WTC11 (cell line): ENCODE data around the gene FTCDNL1. TPM values are rescaled to one million over a fixed set of nuclear protein-coding genes. Genes with fewer than 3 reads are reported as not detected.

ENCODE experiments used
- ATAC-seq: fragments of 200-7000 bp; cut with Tn5 transposase; 2 replicates; pipeline ENCODE4 v1.10.0; 2021; ENCODE audit warnings: mild to moderate bottlenecking, moderate library complexity
- CTCF ChIA-PET: fragments of 300-600 bp; sonication (Branson Sonifier 250); formaldehyde crosslinking; loops from one replicate; lab custom pipeline; 2021; ENCODE audit warnings: antibody characterized with exemption; lab: Charles Lee
- POLR2A ChIA-PET: fragments of 350-600 bp; sonication (Branson Sonifier 250); formaldehyde crosslinking; loops from one replicate; lab custom pipeline; 2021; ENCODE audit warnings: antibody characterized with exemption; lab: Charles Lee
- DNase-seq: peaks from one replicate; pipeline ENCODE4 v3.0.0; 2021; ENCODE audit warnings: low spot score
- H3K27ac Mint-ChIP-seq: 2 replicates; pipeline ENCODE4 v1.8.0; 2021; ENCODE audit warnings: mixed read lengths
- H3K27me3 Mint-ChIP-seq: 2 replicates; pipeline ENCODE4 v1.8.0; 2021; ENCODE audit warnings: low read depth, mild to moderate bottlenecking, moderate library complexity, mixed read lengths
- H3K36me3 Mint-ChIP-seq: 2 replicates; pipeline ENCODE4 v1.8.0; 2021; ENCODE audit warnings: mixed read lengths
- H3K4me1 Mint-ChIP-seq: 2 replicates; pipeline ENCODE4 v1.8.0; 2022; ENCODE audit warnings: mixed read lengths
- H3K4me3 Mint-ChIP-seq: 2 replicates; pipeline ENCODE4 v1.8.0; 2021; ENCODE audit warnings: mild to moderate bottlenecking, moderate library complexity, mixed read lengths
- H3K9me3 Mint-ChIP-seq: 2 replicates; pipeline ENCODE4 v1.8.0; 2021; ENCODE audit warnings: mixed read lengths
- ATF1 ChIP-seq: sonication (generic); formaldehyde crosslinking; IDR thresholded peaks from 2 replicates; pipeline ENCODE4 v1.8.1; 2023; ENCODE audit warnings: mild to moderate bottlenecking, moderate library complexity, missing genetic modification reagents
- ATF2 ChIP-seq: sonication (generic); formaldehyde crosslinking; IDR thresholded peaks from 2 replicates; pipeline ENCODE4 v1.8.1; 2022; ENCODE audit warnings: low read depth, missing genetic modification reagents, borderline replicate concordance
- E2F5 ChIP-seq: sonication (generic); formaldehyde crosslinking; IDR thresholded peaks from 2 replicates; pipeline ENCODE4 v1.8.1; 2022; ENCODE audit warnings: mild to moderate bottlenecking, moderate library complexity, missing genetic modification reagents
- ESRRA ChIP-seq: sonication (generic); formaldehyde crosslinking; IDR thresholded peaks from 2 replicates; pipeline ENCODE4 v1.8.1; 2022; ENCODE audit warnings: mild to moderate bottlenecking, missing genetic modification reagents, borderline replicate concordance
- FOXP1 ChIP-seq: sonication (generic); formaldehyde crosslinking; IDR thresholded peaks from 2 replicates; pipeline ENCODE4 v1.8.0; 2022; ENCODE audit warnings: missing genetic modification reagents, mild to moderate bottlenecking, moderate library complexity, borderline replicate concordance
- FOXP4 ChIP-seq: sonication (generic); formaldehyde crosslinking; IDR thresholded peaks from 2 replicates; pipeline ENCODE4 v1.8.0; 2022; ENCODE audit warnings: mild to moderate bottlenecking, missing genetic modification reagents
- HMGA2 ChIP-seq: fragments of 250-450 bp; sonication (Bioruptor Pico); IDR thresholded peaks from 2 replicates; pipeline ENCODE4 v1.4.0; 2021; ENCODE audit warnings: mild to moderate bottlenecking, moderate library complexity
- MAX ChIP-seq: sonication (generic); formaldehyde crosslinking; IDR thresholded peaks from 2 replicates; pipeline ENCODE4 v1.8.0; 2022; ENCODE audit warnings: mild to moderate bottlenecking, missing genetic modification reagents
- MXD4 ChIP-seq: fragments of 250-450 bp; sonication (Bioruptor Pico); IDR thresholded peaks from 2 replicates; pipeline ENCODE4 v1.8.0; 2021; ENCODE audit warnings: mild to moderate bottlenecking, moderate library complexity, borderline replicate concordance
- NR2C2 ChIP-seq: sonication (generic); formaldehyde crosslinking; IDR thresholded peaks from 2 replicates; pipeline ENCODE4 v1.8.0; 2022; ENCODE audit warnings: mild to moderate bottlenecking, missing genetic modification reagents
- NR3C1 ChIP-seq: sonication (generic); formaldehyde crosslinking; conservative IDR thresholded peaks from 2 replicates; pipeline ENCODE4 v1.8.1; 2023; ENCODE audit warnings: low read depth, mild to moderate bottlenecking, missing genetic modification reagents
- OVOL2 ChIP-seq: fragments of 250-450 bp; sonication (Bioruptor Pico); IDR thresholded peaks from 2 replicates; pipeline ENCODE4 v1.9.0; 2021; ENCODE audit warnings: mild to moderate bottlenecking, borderline replicate concordance
- PREB ChIP-seq: sonication (generic); formaldehyde crosslinking; IDR thresholded peaks from 2 replicates; pipeline ENCODE4 v1.8.1; 2022; ENCODE audit warnings: mild to moderate bottlenecking, missing genetic modification reagents, moderate library complexity, borderline replicate concordance
- PRRX2 ChIP-seq: fragments of 250-450 bp; sonication (Bioruptor Pico); IDR thresholded peaks from 2 replicates; pipeline ENCODE4 v1.8.0; 2021; ENCODE audit warnings: mild to moderate bottlenecking
- RELA ChIP-seq: sonication (generic); formaldehyde crosslinking; IDR thresholded peaks from 2 replicates; pipeline ENCODE4 v1.8.1; 2022; ENCODE audit warnings: missing genetic modification reagents, mild to moderate bottlenecking, borderline replicate concordance
- STAT6 ChIP-seq: sonication (generic); formaldehyde crosslinking; conservative IDR thresholded peaks from 2 replicates; pipeline ENCODE4 v1.8.1; 2023; ENCODE audit warnings: mild to moderate bottlenecking, low read depth, missing genetic modification reagents, moderate library complexity
- TEAD4 ChIP-seq: sonication (generic); formaldehyde crosslinking; IDR thresholded peaks from 2 replicates; pipeline ENCODE4 v1.8.0; 2022; ENCODE audit warnings: mild to moderate bottlenecking, missing genetic modification reagents
- ZNF219 ChIP-seq: sonication (generic); formaldehyde crosslinking; IDR thresholded peaks from 2 replicates; pipeline ENCODE4 v1.8.0; 2023; ENCODE audit warnings: missing genetic modification reagents, mild to moderate bottlenecking, borderline replicate concordance
- ZNF232 ChIP-seq: sonication (generic); formaldehyde crosslinking; IDR thresholded peaks from 2 replicates; pipeline ENCODE4 v1.8.0; 2022; ENCODE audit warnings: mild to moderate bottlenecking, missing genetic modification reagents
- ZNF317 ChIP-seq: sonication (generic); formaldehyde crosslinking; IDR thresholded peaks from 2 replicates; pipeline ENCODE4 v1.8.1; 2023; ENCODE audit warnings: low read depth, mild to moderate bottlenecking, moderate library complexity, missing genetic modification reagents, borderline replicate concordance
- ZNF416 ChIP-seq: fragments of 250-450 bp; sonication (Bioruptor Pico); IDR thresholded peaks from 2 replicates; pipeline ENCODE4 v1.9.0; 2021; ENCODE audit warnings: mild to moderate bottlenecking, inconsistent platforms
- ZNF423 ChIP-seq: fragments of 250-450 bp; sonication (Bioruptor Pico); IDR thresholded peaks from 2 replicates; pipeline ENCODE4 v2.1.2; 2022; ENCODE audit warnings: mild to moderate bottlenecking, moderate library complexity
- ZNF512 ChIP-seq: sonication (generic); formaldehyde crosslinking; IDR thresholded peaks from 2 replicates; pipeline ENCODE4 v1.8.1; 2022; ENCODE audit warnings: missing genetic modification reagents, borderline replicate concordance
- ZNF671 ChIP-seq: fragments of 250-450 bp; sonication (Bioruptor Pico); IDR thresholded peaks from 2 replicates; pipeline ENCODE4 v1.8.0; 2021; ENCODE audit warnings: mild to moderate bottlenecking
- total RNA-seq: library from RNA; stranded (reverse); gene quantifications from 3 replicates; pipeline ENCODE4 v1.2.3, GENCODE V29; 2021

FTCDNL1 gene
- total RNA-seq, 1 experiment from 2014 or later, result 0.85 TPM

GRCh38 chr2:199765646-199766045 lies 85.3 kb downstream of the FTCDNL1 start:
- peaks cover 7% of the 10 kb centered on the region; the same call in 1 of the 2 replicates for H3K27me3 Mint-ChIP-seq
- no peaks in the 10 kb centered on the region for H3K9me3 Mint-ChIP-seq
- DNase-seq, result no peak

GRCh38 chr2:199764273-199764800 lies 86.7 kb downstream of the FTCDNL1 start:
- ATAC-seq (no peak), DNase-seq (no peak)
- H3K9me3 Mint-ChIP-seq, result no peaks in the 10 kb centered on the region
- no peak overlapping the region for H3K27ac Mint-ChIP-seq
- TF ChIP-seq E2F5 (CRISPR knock-in tag), result no peak
- no peak for TF ChIP-seq ZNF219
- TF ChIP-seq ATF1 (CRISPR knock-in tag), result no peak
- TF ChIP-seq TEAD4, result no peak
- TF ChIP-seq ATF2 (CRISPR knock-in tag), result no peak
- TF ChIP-seq ZNF512 (CRISPR knock-in tag), result no peak
- TF ChIP-seq HMGA2, result no peak
- TF ChIP-seq RELA (CRISPR knock-in tag), result no peak
- no peak for TF ChIP-seq FOXP1 (CRISPR knock-in tag)
- H3K4me1 Mint-ChIP-seq, result peaks cover 4% of the 10 kb centered on the region; the same call in 1 of the 2 replicates
- CTCF ChIA-PET, result interaction anchor here (0.6 kb wide), 1 partner anchor 81 kb away, joined by 3 read pairs; no protein-coding TSS in a partner anchor
- H3K36me3 Mint-ChIP-seq, result no peaks in the 10 kb centered on the region
- no peak overlapping the region for H3K4me3 Mint-ChIP-seq
- POLR2A ChIA-PET, result no interaction called here
- H3K27me3 Mint-ChIP-seq, result peaks cover 4% of the 10 kb centered on the region; the same call in 1 of the 2 replicates

More at GRCh38 chr2:199765646-199766045, 85.3 kb downstream of the FTCDNL1 start:
- TF ChIP-seq ZNF232 (CRISPR knock-in tag) (no peak), STAT6 (CRISPR knock-in tag) (no peak), OVOL2 (CRISPR knock-in tag) (no peak), ZNF671 (no peak), NR3C1 (CRISPR knock-in tag) (no peak), ZNF317 (CRISPR knock-in tag) (no peak), ZNF423 (CRISPR knock-in tag) (no peak), NR2C2 (no peak), MXD4 (CRISPR knock-in tag) (no peak), ESRRA (CRISPR knock-in tag) (no peak), PREB (CRISPR knock-in tag) (no peak), PRRX2 (CRISPR knock-in tag) (no peak), FOXP4 (no peak), ZNF416 (CRISPR knock-in tag) (no peak), MAX (CRISPR knock-in tag) (no peak)
- Mint-ChIP-seq H3K4me1 (peaks cover 4% of the 10 kb centered on the region; the same call in 1 of the 2 replicates), H3K27ac (no peak overlapping the region), H3K36me3 (no peaks in the 10 kb centered on the region), H3K4me3 (no peak overlapping the region)
- CTCF ChIA-PET, result no interaction called here
- no peak for ATAC-seq
- POLR2A ChIA-PET, result no interaction called here
